OCI-LY3 (cell line): ENCODE measurements around the gene DMAC2L.

Experiments
- H2AFZ ChIP-seq: fragments of 200-600, 300-600 bp; shearing (Covaris generic); 2 replicates; pipeline ENCODE4 v1.6.0; 2014; ENCODE audit warnings: antibody characterized with exemption, low read depth, low read length
- H3K27ac ChIP-seq: fragments of 200-600, 300-600 bp; sonication (generic); 2 replicates; pipeline ENCODE4 v1.5.1; 2014; ENCODE audit warnings: mild to moderate bottlenecking, low read length, moderate library complexity, mixed read lengths
- H3K27me3 ChIP-seq: fragments of 200-600, 300-600 bp; sonication (generic); 2 replicates; pipeline ENCODE4 v1.6.1; 2014; ENCODE audit warnings: low read depth, low read length, mixed read lengths
- H3K36me3 ChIP-seq: fragments of 200-600, 300-600 bp; sonication (generic); replicated peaks from 2 replicates; pipeline ENCODE3; 2014; ENCODE audit warnings: low read depth, low read length, mixed read lengths
- H3K4me1 ChIP-seq: fragments of 300-600, 200-600 bp; sonication (generic); 2 replicates; pipeline ENCODE4 v1.6.1; 2014; ENCODE audit warnings: low read length, mixed read lengths
- H3K4me2 ChIP-seq: fragments of 200-600, 300-600 bp; sonication (generic); 2 replicates; pipeline ENCODE4 v1.6.1; 2014; ENCODE audit warnings: low read length, mixed read lengths
- H3K4me3 ChIP-seq: fragments of 300-600, 200-600 bp; sonication (generic); 2 replicates; pipeline ENCODE4 v1.5.1; 2014; ENCODE audit warnings: antibody characterized with exemption, mild to moderate bottlenecking, low read length, moderate library complexity
- H3K79me2 ChIP-seq: fragments of 300-600, 200-600 bp; shearing (Covaris generic); 2 replicates; pipeline ENCODE4 v1.6.1; 2014; ENCODE audit warnings: mild to moderate bottlenecking, low read length, mixed read lengths
- H3K9ac ChIP-seq: fragments of 300-600, 200-600 bp; shearing (Covaris generic); 2 replicates; pipeline ENCODE4 v1.6.0; 2014; ENCODE audit warnings: mild to moderate bottlenecking, low read length, moderate library complexity
- H3K9me3 ChIP-seq: fragments of 200-600, 300-600 bp; shearing (Covaris generic); 2 replicates; pipeline ENCODE4 v1.6.1; 2014; ENCODE audit warnings: low read length, mixed read lengths; ENCODE audit not compliant: insufficient read depth
- H4K20me1 ChIP-seq: fragments of 200-600, 300-600 bp; sonication (generic); 2 replicates; pipeline ENCODE4 v1.6.1; 2016; ENCODE audit warnings: low read length, mixed read lengths; ENCODE audit not compliant: insufficient read depth
- EZH2phosphoT487 ChIP-seq: fragments of 200-600 bp; shearing (Covaris generic); IDR thresholded peaks from 2 replicates; pipeline ENCODE4 v1.6.1; 2018; ENCODE audit warnings: antibody characterized with exemption, mixed run types, low read depth
- TF ChIP-seq, protein P1 (sequence below): fragments of 200-600, 300-600 bp; sonication (generic); IDR thresholded peaks from 2 replicates; pipeline ENCODE4 v1.5.1; 2014; ENCODE audit warnings: antibody characterized with exemption, low read length, low read depth

Gene DMAC2L

DNA sequence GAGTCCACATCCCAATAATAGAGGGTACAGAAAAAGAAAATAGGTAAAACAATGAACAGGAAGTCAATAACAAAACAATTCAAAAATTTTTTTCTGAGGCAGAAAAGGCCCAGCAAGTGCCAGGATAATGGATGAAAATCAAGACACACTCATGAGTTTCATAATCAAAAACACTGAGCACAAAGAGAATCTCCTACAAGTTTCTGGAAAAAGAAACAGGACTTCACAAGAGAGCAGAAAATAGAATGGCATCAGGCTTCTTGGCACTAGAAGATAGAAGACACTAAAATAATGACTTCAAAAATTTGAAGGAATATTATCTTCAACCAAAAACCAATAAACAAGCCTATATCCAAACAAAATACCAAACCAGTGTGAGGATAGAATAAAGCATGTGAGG lies 36.8 kb downstream of the DMAC2L start:
- H3K27ac ChIP-seq: no peak overlapping the region
- H3K9me3 ChIP-seq: no peaks in the 10 kb centered on the region
- H3K9ac ChIP-seq: no peak overlapping the region
- no peaks in the 10 kb centered on the region for H3K36me3 ChIP-seq
- H3K4me1 ChIP-seq: peaks cover 9% of the 10 kb centered on the region
- no peaks in the 10 kb centered on the region for H4K20me1 ChIP-seq
- H3K4me3 ChIP-seq: no peak overlapping the region
- H3K79me2 ChIP-seq: no peaks in the 10 kb centered on the region
- no peak overlapping the region for H2AFZ ChIP-seq
- no peak overlapping the region for H3K4me2 ChIP-seq
- H3K27me3 ChIP-seq: no peaks in the 10 kb centered on the region
- TF ChIP-seq EZH2phosphoT487: no peak
- TF ChIP-seq, protein P1, sequence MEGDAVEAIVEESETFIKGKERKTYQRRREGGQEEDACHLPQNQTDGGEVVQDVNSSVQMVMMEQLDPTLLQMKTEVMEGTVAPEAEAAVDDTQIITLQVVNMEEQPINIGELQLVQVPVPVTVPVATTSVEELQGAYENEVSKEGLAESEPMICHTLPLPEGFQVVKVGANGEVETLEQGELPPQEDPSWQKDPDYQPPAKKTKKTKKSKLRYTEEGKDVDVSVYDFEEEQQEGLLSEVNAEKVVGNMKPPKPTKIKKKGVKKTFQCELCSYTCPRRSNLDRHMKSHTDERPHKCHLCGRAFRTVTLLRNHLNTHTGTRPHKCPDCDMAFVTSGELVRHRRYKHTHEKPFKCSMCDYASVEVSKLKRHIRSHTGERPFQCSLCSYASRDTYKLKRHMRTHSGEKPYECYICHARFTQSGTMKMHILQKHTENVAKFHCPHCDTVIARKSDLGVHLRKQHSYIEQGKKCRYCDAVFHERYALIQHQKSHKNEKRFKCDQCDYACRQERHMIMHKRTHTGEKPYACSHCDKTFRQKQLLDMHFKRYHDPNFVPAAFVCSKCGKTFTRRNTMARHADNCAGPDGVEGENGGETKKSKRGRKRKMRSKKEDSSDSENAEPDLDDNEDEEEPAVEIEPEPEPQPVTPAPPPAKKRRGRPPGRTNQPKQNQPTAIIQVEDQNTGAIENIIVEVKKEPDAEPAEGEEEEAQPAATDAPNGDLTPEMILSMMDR: no peak

DNA sequence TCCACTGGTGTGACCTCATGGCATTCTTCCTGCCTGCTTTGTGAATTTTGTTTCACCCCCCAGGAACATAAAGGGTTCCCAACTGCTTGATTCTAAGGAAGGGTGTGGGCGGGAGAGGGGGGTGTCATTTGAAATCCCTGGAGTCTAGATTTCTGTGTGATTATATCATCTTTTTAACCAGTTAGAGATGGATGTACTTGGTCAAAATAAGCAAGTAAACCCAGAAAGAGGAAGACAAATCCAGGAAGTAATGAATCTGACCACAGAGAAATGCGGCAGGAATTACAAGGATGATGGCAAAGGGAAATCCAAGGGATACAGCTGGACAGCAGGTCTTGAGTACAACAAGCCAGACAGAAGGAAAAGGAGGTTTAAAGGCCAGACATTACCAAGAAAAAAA lies 38.9 kb downstream of the DMAC2L start:
- no peaks in the 10 kb centered on the region for H4K20me1 ChIP-seq
- H3K79me2 ChIP-seq: no peaks in the 10 kb centered on the region
- H3K4me3 ChIP-seq: no peak overlapping the region
- H3K9ac ChIP-seq: no peak overlapping the region
- H3K4me2 ChIP-seq: no peak overlapping the region
- H3K4me1 ChIP-seq: no peaks in the 10 kb centered on the region
- TF ChIP-seq, protein P1: no peak
- no peak for TF ChIP-seq EZH2phosphoT487
- no peaks in the 10 kb centered on the region for H3K27me3 ChIP-seq
- no peak overlapping the region for H2AFZ ChIP-seq
- no peak overlapping the region for H3K27ac ChIP-seq
- H3K36me3 ChIP-seq: no peaks in the 10 kb centered on the region
- no peaks in the 10 kb centered on the region for H3K9me3 ChIP-seq

DNA sequence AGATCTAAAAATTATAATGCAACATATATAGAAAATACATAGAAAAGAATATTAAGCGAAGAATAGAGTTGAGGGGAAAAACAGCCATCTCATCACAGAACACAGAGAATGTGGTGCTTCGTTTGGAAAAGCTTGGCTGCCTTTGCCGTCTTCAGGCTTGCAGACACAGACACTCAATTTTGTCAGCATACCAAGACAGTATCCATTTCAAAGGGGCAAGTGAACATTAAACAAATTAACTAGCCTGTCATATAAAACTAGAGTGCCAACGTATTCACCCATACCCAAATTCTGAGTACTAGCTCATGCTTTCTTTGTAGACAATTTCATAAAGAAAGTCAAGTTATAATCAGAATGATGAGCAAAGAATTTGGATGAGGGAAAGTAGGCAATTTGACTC lies 40.5 kb downstream of the DMAC2L start:
- no peaks in the 10 kb centered on the region for H3K27me3 ChIP-seq
- H3K9me3 ChIP-seq: no peaks in the 10 kb centered on the region
- TF ChIP-seq, protein P1: no peak
- no peak for TF ChIP-seq EZH2phosphoT487
- H3K4me1 ChIP-seq: no peaks in the 10 kb centered on the region
- no peaks in the 10 kb centered on the region for H4K20me1 ChIP-seq
- no peak overlapping the region for H3K9ac ChIP-seq
- no peak overlapping the region for H3K4me3 ChIP-seq
- no peaks in the 10 kb centered on the region for H3K36me3 ChIP-seq
- no peak overlapping the region for H3K4me2 ChIP-seq
- H3K79me2 ChIP-seq: no peaks in the 10 kb centered on the region
- H3K27ac ChIP-seq: no peak overlapping the region
- H2AFZ ChIP-seq: no peak overlapping the region

DNA sequence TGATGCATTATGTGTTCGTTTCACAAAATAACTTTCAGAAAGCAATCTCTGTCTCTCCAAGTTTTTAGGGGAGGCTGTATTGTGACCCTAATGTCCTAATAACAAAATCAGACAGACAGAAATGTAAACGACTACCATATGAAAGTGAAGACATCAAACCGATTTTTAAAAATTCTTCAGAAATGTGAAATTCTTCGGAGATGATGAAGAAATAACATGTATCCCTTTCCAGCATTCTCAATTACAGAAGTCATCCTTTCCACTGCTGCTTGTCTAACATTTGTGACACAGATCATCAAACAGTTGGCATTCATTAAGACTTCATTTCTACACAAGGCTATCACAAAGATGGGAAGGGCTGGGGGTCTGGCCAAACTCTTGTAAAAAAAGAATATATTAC lies 41.0 kb downstream of the DMAC2L start:
- no peak overlapping the region for H3K4me2 ChIP-seq
- no peak overlapping the region for H3K9ac ChIP-seq
- no peaks in the 10 kb centered on the region for H3K9me3 ChIP-seq
- no peak for TF ChIP-seq EZH2phosphoT487
- TF ChIP-seq, protein P1: no peak
- no peaks in the 10 kb centered on the region for H3K4me1 ChIP-seq
- H3K36me3 ChIP-seq: no peaks in the 10 kb centered on the region
- no peaks in the 10 kb centered on the region for H3K79me2 ChIP-seq
- no peak overlapping the region for H2AFZ ChIP-seq
- H3K4me3 ChIP-seq: no peak overlapping the region
- no peaks in the 10 kb centered on the region for H4K20me1 ChIP-seq
- no peak overlapping the region for H3K27ac ChIP-seq
- no peaks in the 10 kb centered on the region for H3K27me3 ChIP-seq
